GM10248 (cell line): ENCODE results near the gene KCNIP3.
"Not testable (repeated sequence)": the region's sequence is repeated elsewhere in the genome, so short reads cannot be mapped to it uniquely, and the experiment has no call there.

ENCODE experiments used
- CTCF ChIA-PET: fragments of 300-600 bp; sonication (Branson Sonifier 250); formaldehyde crosslinking; extraction: SDS; loops from one replicate; lab custom pipeline; 2021; ENCODE audit warnings: antibody characterized with exemption; lab: Yijun Ruan, JAX
- POLR2A ChIA-PET: fragments of 350-650 bp; sonication (Branson Sonifier 250); formaldehyde crosslinking; extraction: SDS; loops from one replicate; lab custom pipeline; 2020; ENCODE audit warnings: antibody characterized with exemption; lab: Yijun Ruan, JAX
- DNase-seq: peaks from one replicate; pipeline ENCODE4 v3.0.0; 2012; ENCODE audit errors: extremely low spot score
- TF ChIP-seq, protein P1 (sequence below): IDR thresholded peaks from 2 replicates; pipeline ENCODE4 v1.5.1; 2012; ENCODE audit warnings: mild to moderate bottlenecking, low read depth; ENCODE audit errors: extremely low read depth, missing control alignments, control extremely low read depth

KCNIP3 gene

DNA sequence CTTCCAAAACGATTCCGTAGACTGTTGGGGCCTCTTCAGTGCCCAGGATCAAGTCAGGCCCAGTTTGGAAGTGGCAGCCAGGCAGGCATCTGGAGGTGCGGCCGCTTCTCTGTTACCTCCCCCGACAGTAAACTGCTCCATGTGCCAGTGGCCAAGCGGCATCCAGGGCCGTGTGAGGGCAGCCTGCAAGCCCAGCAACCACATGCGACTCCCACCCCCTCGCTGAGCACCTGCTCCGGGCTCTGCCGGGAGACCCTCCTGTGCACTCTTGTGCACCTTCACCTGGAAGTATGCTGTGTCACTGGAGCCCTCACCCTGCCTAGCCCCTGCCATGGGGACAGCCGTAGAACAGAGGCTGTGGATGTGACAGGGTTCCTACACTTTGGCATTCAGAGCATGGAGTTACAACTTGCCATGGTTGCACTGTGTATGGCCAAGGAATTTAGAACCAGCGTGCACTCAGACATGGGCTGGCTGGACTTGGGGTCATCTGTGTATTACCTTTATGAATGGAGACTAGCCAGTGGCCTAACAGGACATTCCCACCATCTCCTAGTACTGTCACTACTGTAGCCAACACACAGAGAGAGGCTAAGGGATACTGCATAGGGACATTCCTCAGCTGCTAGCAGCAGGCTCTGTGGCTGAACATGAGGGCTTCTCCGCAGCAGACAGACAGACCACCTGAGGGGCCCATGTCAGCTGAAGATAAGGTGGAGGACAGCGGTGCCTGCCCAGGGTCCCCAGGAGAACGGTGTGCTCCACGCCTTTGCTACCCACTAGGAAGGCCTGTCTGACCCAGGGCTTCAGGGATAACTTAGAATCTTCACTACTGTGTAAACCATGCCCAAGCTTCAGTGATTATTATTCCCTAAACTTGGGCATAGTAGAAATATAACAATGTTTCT, 80.3 kb downstream of the KCNIP3 start:
- ChIA-PET POLR2A (no interaction called here), CTCF (interaction anchor here (1.3 to 2.1 kb wide), 3 partner anchors 10 to 65 kb away, joined by 3 to 7 read pairs (median 6); no protein-coding TSS in a partner anchor)
- DNase-seq, result no peak
- TF ChIP-seq, protein P1, sequence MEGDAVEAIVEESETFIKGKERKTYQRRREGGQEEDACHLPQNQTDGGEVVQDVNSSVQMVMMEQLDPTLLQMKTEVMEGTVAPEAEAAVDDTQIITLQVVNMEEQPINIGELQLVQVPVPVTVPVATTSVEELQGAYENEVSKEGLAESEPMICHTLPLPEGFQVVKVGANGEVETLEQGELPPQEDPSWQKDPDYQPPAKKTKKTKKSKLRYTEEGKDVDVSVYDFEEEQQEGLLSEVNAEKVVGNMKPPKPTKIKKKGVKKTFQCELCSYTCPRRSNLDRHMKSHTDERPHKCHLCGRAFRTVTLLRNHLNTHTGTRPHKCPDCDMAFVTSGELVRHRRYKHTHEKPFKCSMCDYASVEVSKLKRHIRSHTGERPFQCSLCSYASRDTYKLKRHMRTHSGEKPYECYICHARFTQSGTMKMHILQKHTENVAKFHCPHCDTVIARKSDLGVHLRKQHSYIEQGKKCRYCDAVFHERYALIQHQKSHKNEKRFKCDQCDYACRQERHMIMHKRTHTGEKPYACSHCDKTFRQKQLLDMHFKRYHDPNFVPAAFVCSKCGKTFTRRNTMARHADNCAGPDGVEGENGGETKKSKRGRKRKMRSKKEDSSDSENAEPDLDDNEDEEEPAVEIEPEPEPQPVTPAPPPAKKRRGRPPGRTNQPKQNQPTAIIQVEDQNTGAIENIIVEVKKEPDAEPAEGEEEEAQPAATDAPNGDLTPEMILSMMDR, result no peak

DNA sequence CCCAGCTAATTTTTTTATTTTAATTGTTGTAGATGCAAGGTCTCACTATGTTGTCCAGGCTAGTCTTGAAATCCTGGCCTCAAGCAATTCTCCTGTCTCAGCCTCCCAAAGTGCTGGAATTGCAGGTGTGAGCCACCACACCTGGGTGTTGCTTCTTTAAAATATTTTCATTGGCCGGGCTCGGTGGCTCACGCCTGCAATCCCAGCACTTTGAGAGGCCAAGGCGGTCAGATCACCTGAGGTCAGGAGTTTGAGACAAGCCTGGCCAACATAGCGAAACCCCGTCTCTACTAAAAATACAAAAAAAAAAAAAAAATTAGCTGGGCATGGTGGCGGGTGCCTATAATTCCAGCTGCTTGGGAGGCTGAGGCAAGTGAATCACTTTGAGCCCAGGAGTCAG, 81.1 kb downstream of the KCNIP3 start:
- POLR2A ChIA-PET, result not testable (repeated sequence)
- CTCF ChIA-PET, result interaction anchor here (1.3 to 2.1 kb wide), 4 partner anchors 9 to 65 kb away, joined by 3 to 8 read pairs (median 6); no protein-coding TSS in a partner anchor

DNA sequence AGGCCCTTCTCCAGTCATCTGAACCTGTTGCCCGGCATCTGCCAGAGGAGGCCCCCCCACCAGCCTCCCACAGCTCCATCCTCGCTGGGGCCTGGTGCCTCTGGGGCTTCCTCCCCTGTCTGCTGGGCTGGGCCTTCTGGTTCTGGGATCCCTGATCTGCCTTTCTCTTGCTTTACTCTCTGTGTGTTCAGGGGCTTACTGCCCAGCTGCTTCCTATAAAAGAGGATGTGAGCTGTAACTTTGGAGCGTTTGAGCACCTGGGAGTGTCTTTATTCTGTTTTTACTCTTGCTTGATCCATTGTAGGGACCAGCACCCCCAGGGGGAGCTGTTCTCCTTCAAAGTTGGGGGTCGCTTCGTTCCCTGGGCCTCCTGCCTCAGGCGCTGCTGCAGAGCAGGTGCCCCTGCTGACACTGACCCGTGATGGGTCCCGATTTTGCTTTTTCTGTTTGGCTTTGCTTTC, 82.3 kb downstream of the KCNIP3 start:
- ChIA-PET POLR2A (no interaction called here), CTCF (interaction anchor here (1.9 to 2.2 kb wide), 2 partner anchors 10 to 35 kb away, joined by 8 to 12 read pairs; no protein-coding TSS in a partner anchor)
- DNase-seq, result no peak
- TF ChIP-seq, protein P1, result no peak

More for the DNA sequence above, 81.1 kb downstream of the KCNIP3 start:
- not testable (repeated sequence) for DNase-seq

DNA sequence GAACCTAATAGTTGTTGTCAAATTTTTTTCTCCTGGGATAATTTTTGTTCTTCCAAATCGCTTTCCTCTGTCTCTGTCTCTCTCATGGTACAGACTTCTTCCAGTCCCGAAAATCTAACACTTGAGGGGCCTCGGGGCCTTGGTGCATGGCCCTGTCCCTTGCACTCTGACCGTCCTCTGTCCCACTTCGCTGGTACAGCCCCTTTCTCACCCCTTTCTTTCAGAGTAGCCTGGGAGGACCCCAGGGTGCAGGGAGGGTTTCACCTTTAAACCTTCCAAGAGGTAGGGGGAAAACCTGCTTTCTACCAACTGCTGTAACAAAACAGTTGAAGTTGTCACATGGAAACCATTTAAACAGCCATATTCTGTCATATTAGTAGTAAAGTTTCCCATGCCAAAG, 83.1 kb downstream of the KCNIP3 start:
- TF ChIP-seq, protein P1, result no peak
- DNase-seq, result no peak
- POLR2A ChIA-PET, result no interaction called here
- CTCF ChIA-PET, result interaction anchor here (1.9 to 2.2 kb wide), 2 partner anchors 9 to 35 kb away, joined by 8 to 12 read pairs; no protein-coding TSS in a partner anchor

DNA sequence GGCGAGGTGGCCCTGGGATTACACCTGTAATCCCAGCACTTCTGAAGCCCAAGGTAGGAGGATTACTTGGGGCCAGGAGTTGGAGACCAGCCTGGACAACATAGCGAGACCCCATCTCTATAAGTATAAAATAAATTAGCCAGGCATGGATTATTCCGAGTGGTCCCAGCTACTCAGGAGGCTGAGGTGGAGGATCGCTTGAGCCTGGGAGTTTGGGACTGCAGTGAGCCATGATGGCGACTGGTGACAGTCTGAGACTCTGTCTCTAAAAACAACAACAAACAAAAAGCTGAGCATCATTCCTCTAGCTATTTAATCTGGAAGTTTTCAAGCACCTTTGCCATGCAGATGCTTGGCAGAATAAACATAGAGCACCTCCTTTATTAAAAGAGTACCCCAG, 83.6 kb downstream of the KCNIP3 start:
- ChIA-PET CTCF (interaction anchor here (2.2 kb wide), 1 partner anchor 8 kb away, joined by 12 read pairs; no protein-coding TSS in a partner anchor), POLR2A (no interaction called here)
- TF ChIP-seq, protein P1, result no peak
- no peak for DNase-seq

DNA sequence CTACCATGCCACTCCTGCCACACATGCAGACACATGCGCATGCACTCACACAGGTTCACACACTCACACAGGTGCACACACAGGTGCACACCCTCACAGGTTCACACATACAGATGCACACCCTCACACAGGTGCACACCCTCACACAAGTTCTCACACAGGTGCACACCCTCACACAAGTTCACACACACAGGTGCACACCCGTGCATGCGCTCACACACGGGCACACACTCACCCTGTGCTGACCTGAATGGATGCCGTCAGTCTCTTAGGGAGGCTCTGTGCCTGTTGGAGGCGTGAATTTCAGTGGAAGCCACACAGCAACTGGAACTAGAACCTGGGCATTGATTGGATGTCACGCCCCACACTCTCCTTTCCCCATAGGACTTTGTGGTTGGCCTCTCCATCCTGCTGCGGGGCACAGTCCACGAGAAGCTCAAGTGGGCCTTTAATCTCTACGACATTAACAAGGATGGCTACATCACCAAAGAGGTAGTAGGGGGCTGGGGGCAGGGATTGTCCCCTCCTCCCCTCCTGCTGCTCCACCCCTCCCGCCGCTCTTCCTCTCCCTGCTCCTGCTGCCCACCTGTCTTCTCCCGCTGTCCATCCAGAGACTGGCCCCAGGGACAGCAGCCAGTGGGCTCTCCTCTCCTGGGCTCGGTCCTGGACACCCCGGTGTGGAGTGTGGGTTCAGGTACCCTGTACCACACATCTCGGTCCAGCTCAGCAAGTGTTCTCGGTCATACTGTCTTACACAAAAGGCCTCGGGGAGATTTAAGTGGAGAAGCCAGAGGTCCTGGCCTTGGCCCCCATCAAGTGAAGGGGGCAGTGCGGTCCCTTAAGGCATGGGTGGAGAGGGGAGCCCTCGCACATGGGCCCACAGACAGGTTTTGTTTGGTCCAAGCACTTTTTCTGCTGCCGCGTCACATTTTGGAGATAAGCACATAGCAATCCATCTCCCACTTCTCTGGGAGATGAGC, 84.4 kb downstream of the KCNIP3 start:
- ChIA-PET CTCF (interaction anchor here (2.2 kb wide), 1 partner anchor 8 kb away, joined by 12 read pairs; no protein-coding TSS in a partner anchor), POLR2A (no interaction called here)
- TF ChIP-seq, protein P1, result no peak
- DNase-seq, result no peak
